Stimulated activated naive CD8-positive, alpha-beta T cell treated with anti-CD3 and anti-CD28 coated beads, Interleukin-15, Interleukin-2, amounts not matched to agents 100 U/mL and 50 U/mL, for 24 hours (primary cell): Measurements from ENCODE around the gene KCNC1.
A peak's percentile ranks its signal among the peaks of the same experiment; 100 is the strongest.

ENCODE experiments used
- ATAC-seq: fragments of 150-1000 bp; cut with Tn5 transposase; one replicate; pipeline ENCODE4 v1.10.0; 2021
- DNase-seq: peaks from one replicate; pipeline ENCODE4 v3.0.0; 2021

The KCNC1 gene

DNA sequence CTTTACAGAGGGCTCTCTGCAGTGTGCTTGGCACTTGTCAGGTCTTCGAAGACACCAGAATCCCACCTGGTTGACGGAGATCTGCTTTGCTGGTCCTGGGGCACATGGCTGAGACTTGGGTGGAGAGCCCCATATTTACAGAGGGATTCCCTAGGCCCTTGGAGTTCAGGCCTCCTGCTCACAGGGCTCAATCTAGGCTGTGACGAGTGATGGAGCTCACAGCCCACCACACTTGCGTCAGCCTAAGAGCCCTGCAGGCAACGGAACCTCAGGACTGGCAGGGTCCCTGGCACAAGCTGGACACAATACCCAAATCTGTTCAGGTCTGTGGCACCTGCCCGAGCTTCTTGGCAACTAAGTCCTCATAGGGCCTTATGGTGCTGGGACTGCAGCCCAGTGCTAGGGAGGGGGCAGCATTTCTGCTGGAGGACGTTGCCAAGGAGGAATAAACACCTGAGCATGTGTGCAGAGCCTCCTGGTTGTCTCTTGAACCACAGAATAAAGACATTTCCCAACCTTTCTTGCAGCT is 59.1 kb downstream of the KCNC1 start:
- DNase-seq: no peak

DNA sequence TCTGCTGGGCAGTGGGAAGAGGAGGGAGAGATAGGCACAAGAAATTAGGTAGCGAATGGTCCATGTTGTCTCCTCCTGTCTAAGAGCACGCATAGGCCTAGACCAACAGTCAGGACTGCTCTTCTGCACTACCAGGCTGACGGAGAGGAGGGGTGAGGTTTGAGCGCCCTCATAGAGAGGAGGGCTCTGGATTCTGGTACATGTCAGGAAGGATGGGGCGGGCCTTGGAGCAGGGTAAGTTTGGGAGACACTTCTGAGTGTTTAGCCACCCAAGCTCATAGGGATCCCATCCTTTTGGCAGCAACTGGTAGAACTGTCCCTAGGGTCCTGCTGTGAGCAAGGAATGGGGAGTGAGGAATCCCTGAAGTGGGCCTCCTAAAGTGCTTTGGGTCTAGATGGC is 60.4 kb downstream of the KCNC1 start:
- no peak for DNase-seq
- no peak for ATAC-seq

More for the DNA sequence above, 59.1 kb downstream of the KCNC1 start:
- no peak for ATAC-seq

DNA sequence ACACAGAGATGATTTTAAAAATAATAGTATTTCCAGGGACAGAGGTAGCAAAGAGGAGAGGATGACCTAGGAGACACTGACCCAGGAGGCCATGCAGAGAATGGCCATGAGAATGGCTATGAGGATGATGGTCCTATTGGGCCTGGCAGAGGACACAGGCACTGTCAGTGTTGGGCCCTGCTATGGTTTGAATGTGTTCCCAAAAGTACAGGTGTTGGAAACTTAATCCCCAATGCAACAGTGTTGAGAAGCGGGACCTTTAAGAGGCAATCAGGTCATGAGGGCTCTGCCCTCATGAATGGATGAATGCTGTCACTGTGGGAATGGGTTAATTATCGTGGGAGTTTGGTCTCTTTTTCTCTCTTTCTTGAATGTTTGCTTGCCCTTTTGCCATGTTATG is 61.6 kb downstream of the KCNC1 start:
- ATAC-seq (no peak), DNase-seq (no peak)

DNA sequence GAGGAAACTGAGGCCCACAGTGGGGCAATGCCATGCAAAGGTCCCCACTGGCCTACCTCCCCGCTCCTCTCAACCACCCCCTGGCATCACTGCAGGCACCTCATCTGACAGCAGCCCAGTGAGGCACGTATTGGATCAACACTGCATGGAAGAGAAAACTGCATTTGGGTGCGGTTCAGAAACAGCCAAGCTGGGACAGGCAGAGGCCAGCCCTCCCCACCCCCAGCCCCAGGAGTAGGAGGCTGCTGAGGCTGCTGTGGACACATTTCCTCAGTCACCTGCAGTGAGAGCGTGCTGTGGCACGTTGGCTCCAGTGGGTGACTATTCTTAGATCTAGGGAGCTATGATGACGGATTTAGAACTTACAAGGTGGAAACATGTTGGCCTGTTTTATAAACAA is 63.7 kb downstream of the KCNC1 start:
- ATAC-seq: no peak
- no peak for DNase-seq

DNA sequence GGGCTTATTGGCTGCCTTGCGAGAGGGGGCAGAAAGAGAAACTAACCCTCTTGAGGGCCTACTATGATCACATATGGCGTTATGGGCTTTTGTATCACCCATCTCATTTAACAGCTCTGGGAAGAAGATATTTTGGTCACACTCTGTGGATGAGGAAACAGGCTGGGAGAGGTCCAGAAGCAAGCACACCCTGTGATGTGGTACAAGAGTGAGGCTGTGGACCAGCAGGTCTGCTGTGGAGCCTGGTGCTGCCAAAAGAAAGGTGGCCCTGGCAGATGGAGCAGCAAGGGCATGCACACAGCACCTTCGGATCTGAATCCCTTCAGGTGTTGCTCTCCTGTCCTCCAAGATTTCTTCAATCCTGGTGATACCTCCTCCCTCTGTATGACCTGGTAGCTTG is 64.1 kb downstream of the KCNC1 start:
- no peak for DNase-seq
- ATAC-seq: no peak

DNA sequence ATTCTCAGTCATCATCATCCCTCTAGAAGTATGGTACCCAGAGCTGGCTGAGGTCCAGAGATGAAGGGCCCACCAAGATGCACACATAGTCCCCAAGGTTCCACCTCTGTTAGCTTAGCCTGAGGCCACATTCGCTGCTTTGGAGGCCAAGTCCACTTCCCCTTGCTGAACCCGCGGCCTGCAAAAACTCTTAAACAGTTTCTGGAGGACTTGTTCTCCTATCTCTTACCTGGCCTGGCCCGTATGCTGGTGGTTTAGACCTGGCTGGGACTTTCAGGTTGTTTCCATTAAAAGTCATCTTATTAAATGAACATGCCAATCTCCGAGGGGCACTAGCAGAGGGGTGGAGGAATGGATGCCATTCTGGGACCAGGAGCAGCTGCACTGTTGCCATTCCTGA is 64.6 kb downstream of the KCNC1 start:
- ATAC-seq (no peak), DNase-seq (no peak)

DNA sequence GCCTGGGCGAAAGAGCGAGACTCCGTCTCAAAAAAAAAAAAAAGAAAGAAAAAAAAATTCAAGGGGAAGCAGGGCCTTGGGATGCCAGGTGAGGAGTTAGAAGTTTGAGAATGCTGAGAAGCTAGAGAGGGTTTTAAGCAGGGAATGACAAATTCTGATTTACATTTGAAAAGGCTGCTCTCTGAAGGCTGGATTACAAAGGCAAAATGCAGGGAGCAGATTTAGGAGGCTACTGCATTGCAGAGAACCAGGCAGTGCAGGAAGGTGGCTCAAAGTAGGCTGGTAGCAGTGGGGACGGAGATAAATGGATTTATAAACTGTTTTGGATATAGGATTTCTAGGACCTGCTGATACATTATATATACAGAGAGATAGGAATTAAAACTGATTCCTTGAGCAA is 66.6 kb downstream of the KCNC1 start:
- ATAC-seq (no peak), DNase-seq (no peak)

DNA sequence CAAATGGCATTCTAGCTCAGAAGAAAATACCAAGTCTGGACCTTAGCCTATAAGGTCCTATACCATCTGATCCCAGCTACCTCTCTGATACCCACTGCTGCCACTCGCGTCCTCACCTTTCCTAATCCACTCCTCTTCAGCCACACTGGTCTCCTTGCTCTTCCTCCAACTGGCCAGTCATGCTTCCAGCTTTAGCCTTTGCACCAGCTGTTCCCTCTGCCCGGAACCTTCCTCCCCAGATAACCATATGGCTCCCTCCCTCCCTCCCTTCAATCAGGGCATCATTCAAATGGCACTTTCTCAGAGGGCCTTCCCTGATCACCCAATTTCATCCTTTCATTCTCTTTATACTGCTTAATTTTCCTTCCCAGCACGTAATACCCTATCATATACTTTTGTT is 67.9 kb downstream of the KCNC1 start:
- DNase-seq (no peak), ATAC-seq (no peak)

DNA sequence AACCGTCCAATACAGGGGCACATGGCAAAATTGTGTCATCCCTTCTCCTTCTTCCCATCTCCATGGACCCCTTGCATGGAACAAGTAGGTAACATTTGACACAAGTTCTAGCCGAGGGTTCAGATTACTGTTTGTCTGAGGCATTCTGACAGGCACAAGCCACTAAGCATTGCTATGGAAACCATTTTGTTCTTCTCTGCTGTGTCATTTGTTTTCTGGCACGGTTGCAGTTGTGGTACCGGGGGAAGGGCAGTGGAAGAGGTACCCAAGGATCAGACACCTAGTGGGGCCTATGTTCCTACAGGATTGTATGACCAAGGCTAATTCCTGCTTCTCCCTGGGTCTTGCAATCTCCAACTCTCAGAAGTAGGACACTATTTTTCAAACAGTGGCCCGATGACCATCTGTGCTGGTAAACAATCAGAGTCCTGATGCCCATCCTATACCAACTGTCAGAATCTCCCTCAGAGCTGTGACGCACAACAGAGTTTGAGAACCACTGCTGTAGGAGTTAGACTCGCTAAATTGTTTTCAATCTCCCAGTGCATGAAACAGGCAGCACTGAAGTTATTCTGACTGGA is 69.3 kb downstream of the KCNC1 start:
- ATAC-seq: no peak
- no peak for DNase-seq

DNA sequence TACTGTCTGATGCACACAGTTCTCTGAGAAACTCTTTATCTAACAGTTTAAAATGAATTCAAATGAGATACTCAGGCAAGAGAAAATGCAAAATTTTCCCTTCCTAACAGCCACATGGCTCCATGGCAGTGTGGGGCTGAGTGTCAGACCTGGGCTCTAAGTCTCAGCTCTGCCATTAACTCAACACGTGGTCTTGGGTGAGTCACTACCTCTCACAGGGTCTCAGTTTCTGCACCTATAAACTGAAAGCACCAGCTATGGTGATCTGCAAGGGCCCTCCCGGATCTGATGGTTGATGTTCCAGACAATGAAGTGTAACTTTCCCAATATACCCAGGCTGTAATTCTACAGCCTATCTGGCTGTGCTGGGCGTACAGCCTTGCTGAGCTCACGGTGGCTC is 70.5 kb downstream of the KCNC1 start:
- DNase-seq: no peak
- ATAC-seq: peak; percentile 71

DNA sequence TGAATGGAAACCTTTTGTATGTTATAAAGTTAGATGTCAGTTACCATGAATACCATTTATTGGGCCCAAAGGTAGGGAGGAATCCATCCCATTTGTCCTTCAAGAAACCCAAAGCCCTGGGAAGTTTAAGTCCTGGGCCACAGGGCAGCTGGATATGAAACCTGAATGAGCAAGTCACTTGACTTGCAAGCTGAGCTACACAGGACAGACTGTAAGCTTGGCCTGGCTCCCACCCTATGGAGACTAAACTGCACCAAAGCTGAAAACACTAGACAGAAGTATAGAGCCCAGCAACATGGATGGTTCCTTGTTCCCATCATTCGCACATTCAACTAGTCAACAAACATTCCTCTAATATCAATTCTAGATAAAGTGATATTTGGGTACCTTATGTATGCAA is 71.3 kb downstream of the KCNC1 start:
- DNase-seq (no peak), ATAC-seq (no peak)

DNA sequence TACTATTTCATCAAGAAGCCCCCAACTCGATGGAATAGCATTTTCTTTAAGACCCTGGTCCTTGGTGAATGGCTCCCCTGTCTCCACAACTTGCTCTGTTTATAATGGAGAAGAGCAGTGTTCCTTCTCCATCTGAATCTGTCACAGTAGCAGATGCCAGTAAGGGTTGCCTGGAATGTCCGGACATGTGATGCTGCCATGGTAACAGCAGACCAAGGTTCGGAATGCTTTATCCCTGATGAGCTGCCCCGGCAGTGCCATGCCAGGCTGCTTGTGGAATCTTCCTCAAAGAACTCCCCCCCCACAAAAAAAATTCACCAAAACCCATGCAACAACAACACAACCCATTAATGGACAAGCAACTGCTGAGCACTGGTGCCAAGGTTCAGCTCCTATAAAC is 72.5 kb downstream of the KCNC1 start:
- DNase-seq: no peak
- no peak for ATAC-seq

DNA sequence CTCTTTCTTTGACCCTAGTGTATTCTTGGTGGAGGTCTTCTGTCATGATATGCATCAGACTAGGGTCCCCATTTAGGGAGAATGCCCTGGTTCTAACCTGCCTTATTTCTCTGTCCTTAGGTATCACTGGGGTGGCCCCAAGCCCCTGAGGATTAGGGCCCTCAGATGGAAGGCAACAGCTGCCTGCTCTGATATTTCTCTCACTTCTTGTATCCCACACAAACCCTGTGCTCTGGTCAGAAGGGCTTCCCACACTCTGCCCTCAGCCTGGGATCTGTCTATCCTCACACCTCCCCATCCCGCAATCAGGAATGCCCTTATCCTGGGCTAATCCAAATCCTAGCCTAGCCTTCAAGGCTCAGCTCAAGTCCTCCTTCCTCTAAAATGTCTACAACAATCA is 75.5 kb downstream of the KCNC1 start:
- ATAC-seq: no peak
- DNase-seq: no peak

DNA sequence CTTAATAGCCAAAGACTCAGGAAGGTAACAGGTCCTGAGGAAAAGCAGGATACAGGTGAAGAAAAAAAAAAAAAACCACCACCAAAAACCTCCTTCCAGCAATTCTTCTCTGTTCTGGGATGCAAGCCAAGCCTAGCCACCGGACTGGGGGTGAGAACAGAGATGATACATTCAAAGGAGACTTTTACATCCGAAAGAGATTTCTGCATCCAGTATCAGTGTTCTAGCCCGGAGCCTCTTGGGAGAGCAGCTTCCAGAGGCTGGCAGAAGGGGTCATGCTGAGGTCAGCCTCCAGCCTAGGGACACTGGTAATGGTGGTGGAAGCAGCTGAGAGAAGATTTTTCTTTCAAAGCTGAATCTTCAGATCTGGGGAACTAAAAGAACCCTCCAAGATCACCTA is 76.2 kb downstream of the KCNC1 start:
- ATAC-seq (no peak), DNase-seq (no peak)

DNA sequence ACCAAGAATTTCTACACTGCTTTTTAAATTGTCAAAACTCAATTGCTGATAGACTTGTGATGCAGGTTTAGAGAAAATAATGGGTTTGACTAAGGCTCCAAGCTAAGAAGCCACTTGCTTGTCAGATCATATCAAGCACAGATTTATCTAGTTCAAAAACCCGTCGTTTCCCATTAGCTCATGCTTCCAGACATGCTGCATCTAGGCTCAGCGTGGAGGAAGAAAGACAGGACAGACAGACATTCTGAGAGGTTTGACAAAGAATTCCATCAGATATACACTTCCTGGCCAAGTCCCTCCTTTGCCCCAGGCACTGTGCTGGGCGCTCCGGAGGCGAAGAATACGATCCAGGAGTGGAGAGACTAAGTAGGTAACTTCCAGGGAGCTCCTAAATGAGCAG is 76.8 kb downstream of the KCNC1 start:
- DNase-seq (no peak), ATAC-seq (no peak)

DNA sequence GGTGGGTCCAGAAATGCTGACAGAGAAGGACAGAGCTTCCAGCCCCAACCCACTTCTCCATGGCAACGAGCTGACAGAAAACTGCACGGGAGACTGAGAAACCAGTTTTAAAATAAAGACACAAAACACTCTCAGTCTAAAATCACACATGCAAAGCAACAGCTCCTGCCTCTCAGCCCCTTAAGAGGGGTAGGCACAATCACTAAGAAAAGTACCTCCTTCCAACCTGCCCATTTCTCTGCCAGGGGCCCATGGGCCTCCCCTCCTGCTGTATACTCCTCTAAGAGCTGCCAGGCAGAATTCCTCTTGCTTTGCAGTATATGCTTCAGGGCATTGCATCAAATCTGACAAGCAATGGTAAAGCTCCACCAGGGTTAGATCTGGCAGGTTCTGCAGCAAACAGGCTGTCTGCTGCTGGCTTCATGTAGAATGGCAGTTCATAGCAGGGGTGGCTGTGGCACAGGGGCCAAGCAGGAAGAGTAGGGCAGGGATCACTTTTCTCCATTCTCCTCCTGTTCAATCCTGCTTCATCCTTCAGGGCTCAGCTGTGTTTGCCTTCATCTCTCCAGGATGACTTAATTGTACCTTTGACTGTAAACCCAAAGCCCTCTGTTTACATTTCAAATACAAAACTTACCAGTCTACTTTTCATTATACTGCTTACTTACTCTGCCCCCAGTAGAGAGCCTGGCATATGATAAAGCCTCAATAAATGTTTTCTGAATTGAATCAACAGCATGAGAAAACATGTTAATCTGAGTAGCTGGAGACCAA is 77.7 kb downstream of the KCNC1 start:
- DNase-seq (no peak), ATAC-seq (no peak)

DNA sequence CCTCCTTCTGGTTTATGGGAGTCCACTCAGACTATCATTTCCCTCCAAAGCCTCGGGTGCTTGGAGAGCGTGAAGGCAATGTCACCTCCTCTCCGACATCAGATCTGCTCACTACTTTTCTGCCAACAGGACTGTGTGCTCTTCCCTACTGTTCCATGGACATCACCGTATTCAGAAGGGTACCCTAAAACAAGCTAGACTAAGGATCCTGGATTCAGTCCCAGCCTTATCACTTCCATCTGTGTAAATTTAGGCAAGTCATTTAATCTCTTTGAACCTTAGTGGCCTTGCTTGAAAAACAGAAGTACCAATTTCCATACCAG is 78.2 kb downstream of the KCNC1 start:
- no peak for DNase-seq
- no peak for ATAC-seq

DNA sequence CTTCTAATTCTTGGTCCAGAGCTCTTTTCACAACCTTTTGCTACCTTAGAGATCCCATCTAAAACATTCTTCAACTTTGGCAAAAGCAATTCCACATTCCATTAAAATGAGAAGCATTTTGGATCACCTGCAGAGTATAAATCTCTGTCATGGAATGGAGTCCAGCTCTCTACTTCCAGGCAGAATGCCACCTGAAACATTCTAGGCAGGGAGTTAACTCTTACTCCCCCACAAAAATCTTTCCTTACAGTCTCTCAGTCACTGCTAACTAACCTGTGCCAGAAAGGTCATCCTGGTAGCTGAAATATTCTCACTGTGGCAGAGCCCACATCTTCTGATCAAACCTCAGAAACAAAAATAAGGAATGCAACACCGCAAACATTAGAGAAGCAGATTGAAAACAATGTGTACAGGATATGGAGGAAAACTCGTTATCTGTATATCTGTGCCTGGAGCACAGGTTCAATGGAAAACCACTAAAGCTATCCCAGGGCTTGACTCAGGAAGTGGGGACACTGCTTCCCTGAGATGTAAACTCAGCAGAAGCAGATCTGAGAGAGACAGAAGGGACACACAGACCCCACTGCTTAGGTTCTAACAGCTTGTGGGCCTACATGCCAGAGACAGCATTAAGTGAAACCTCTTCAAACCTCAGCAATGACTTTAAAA is 78.9 kb downstream of the KCNC1 start:
- ATAC-seq (no peak), DNase-seq (no peak)

DNA sequence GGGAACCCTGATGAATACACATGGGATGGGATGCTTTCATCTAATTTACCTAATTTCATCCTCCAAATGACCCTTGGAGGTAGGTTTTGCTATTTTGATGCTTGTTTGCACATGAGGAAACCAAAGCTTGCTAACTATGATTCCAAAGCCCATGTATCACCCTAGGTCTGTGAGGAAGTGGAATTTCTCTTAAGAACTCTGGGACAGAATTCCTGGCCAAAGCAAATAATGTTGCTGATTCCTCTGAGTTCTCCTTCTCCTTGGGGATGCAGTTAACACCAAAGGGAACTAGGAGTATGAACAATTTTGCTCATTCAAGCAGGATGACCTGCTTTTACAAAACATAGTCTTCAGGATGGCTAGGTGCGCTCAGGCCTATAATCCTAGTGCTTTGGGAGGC is 80.0 kb downstream of the KCNC1 start:
- no peak for DNase-seq
- no peak for ATAC-seq

DNA sequence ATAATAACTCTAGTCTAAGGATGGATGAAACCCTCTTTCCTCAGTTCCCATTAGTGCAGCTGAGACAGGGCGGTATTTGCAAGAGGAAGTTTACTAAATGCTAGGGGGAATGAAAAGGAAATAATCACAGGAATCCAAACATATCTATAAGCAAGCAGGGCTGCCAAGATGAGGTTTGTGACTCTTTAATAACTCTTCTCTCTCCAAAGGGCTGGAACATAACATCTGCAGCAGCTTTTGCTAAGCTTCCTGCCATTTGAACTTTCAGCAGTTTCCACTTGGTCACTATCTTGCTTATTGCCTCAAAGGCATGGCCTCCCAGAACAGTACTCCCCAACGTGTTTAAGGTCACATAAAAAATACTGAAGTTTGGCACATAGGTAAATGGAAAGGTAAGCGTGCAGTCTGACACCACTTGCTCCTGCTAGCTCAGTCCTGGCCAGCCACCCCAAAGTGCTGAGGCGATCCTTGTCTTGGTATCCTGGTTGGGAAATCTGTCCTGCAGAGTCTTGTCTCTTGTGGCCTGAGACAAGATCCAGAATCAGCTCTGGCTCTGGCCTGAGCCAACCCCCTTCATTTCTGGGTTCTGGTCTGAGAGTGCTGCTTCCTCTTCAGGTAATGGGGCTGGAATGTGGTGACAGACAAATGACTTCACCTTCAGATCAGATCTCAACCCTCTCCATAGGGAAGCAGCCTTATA is 81.8 kb downstream of the KCNC1 start:
- DNase-seq: no peak
- no peak for ATAC-seq

DNA sequence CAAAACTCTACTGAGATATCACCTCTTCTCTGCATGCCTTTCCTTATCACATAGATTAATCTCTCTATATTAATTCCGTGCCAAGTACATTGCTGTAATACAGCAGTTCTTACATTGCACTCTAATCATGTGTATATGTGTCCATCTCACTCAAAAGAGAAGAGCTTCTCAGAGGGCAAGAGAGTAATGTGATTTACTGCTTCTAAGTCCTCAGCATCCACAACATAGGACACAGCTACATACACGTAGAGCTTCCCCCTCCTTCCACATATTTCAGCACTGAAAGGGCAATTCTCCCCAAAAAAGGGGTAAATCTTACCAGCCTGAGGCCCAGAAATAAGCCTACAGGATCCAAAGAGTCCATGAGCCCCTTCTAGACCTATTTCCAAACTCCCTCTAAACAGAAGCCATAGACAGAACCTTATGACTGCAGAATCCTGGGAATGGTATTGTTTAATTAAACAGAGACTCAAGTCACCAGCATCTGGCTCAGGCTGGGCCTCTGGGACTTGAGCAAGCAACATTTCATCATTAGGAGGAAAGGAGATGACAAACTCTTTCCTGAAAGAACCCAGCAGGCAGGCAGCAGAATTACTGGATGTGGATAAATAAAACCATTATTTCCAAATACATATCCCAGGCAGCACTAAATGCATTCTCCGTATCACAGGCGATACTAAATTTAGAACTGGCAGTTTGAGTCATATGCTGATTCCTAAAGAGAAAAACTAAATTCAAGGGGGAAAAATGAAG is 87.2 kb downstream of the KCNC1 start:
- ATAC-seq: no peak
- DNase-seq: no peak

DNA sequence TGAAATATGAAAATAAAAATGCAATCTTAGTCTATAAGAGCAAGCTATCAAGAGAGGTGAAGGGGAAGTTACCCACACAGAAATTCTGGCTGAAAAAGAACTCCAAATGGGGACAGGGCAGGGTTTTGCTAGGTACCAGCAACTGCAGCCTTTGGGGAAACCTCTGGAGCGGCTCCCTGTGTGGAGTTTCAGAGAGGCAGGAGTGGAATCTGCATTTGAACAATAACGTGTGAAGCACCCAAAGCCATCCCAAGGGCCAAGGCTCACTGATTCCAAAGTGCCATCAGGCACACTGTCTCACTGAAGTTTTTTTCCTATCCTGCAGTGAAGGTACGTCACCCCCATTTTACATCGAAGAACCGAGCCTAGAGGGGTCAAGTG is 87.8 kb downstream of the KCNC1 start:
- no peak for ATAC-seq
- no peak for DNase-seq
